GDM1 (cell line): ENCODE results near the gene HOXA6.

Experiments used
- DNase-seq: peaks from one replicate; lab custom pipeline; 2025; lab: John Stamatoyannopoulos, UW

The HOXA6 gene

GRCh38 chr7:27149842-27150567 lies 2.4 kb upstream of the HOXA6 start:
- DNase-seq, result no peak

DNA sequence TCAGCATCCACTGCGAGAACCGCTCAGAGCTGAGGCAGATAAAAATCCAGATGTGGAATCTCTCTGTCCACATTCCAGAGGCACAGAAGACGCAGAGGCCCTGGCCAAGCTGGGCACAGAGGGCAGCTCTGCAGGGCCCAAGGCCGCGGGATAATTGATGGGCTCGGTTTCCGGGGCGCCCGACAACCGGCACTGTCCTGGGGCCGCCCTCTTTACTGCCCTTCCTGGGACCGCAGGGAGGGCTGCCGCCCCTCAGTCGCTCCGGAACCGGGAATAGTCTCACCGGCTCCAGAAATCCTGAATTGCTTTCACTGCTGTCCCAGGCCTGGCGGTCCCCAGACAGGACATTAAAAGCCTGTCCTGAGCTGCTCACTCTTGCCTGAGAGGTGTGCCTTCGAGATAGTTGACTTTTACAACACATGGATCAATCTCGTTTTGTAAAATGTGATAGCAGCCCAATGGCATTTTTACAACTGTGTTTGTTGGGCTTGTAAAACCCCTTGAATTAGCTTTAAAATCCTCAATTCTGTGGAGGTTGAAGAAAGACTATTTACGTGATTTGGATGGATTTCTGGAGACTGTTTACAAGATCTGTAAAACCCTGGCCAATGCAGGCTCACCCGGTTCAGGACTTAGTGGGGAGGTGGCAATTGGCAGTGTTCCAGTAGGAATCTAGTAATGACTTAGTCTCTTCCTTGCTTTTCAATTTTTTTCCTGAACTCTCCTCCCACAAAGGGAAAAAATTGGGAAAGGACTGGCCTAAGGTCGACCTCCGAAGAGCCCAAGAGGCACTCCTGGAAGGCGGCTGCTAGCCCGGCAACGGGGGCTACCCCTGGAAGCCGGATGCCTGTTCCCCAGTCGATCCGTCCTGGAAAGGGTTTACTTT lies 1.4 kb upstream of the HOXA6 start:
- no peak for DNase-seq

DNA sequence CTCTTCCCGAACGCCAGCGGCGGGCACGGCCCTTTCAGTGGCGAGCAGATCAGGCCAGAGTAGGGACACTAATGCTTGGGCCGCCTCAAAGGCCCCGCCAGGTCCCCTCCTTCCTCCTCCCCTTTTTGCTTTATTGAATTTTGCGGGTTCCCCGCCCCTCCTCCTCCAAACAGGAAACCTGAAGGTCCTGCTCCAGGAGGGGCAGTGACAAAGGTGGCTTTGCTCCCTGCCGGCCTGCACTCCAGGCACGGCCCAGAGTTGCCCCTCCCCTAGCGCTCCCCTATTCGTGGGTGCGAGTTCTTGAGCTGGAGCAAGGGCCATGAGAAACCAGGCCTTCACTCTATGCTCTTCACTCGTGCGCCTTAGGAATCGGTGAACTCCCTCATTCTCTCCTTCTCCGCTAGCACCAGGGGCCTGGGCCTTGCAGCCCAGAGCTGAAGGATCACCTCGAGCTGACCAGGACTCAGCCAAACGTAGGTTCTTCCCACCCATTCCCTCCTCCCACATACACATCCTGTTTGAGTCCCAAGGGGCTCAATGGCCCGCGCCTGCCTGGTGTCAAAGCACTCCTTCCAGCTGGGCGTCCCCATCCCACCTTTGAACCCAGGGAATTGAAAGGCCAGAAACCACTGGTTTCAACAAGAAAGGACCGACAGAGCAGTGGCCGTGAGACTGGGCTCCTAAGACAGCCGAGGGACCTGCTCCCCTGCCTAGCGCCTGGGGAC lies 619 bp upstream of the HOXA6 start:
- no peak for DNase-seq

- DNase-seq, result no peak
These were observed 929 bp downstream of the HOXA6 start for GRCh38 chr7:27146491-27147198.

GRCh38 chr7:27145914-27146412 lies 1.6 kb downstream of the HOXA6 start:
- no peak for DNase-seq

- DNase-seq, result no peak
These were observed 2.2 kb downstream of the HOXA6 start for GRCh38 chr7:27145165-27145913.

- DNase-seq, result no peak
These were observed 2.8 kb downstream of the HOXA6 start for GRCh38 chr7:27144781-27145164.

DNA sequence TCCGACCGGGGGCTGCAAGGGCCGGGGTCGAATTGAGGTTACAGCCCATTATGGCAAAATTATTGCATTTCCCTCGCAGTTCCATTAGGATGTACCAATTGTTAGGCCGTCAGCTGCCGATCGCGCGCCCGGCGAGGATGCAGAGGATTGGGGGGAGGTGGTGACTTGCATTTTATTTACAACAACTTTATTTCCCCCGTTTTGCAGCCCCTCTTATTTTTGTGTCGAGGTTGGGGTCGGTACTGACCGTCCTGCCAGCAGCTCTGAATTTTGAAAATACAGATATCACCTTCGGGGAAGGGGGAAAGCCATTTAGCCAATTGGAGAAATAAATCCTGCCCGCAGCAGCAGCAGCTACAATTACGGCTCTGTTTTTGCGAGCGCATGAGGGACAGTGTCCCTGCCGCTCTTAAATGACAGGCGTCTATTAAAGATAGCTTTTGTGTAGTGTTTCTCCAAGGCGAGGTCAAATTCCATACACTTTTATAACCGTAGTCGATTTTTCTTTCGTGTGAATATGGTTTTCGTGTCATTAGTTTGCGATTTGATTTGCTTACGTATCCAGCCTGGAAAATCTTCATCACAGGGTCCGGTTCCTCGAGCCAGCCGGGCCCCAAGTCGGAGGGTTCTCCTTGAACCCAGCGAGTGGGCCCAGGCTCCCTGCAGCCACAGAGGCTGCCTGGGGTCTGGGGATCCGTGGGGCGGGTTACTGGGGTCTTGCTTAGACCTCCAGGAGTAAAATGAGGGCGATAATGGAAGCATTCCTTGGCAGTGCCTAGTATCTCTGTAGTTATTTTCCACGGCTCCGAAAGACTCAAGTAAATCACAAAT lies 3.4 kb downstream of the HOXA6 start:
- no peak for DNase-seq

GRCh38 chr7:27143023-27143949 lies 4.3 kb downstream of the HOXA6 start, which contains the start of gene HOXA5:
Gene HOXA5, minus strand, starts transcription at chr7:27143681. Its CDS starts 74 bp downstream, at chr7:27143607.
- DNase-seq, result no peak

- no peak for DNase-seq
These were observed 5.0 kb downstream of the HOXA6 start for GRCh38 chr7:27142580-27143022.

GRCh38 chr7:27141923-27142579 lies 5.5 kb downstream of the HOXA6 start:
- DNase-seq, result no peak

DNA sequence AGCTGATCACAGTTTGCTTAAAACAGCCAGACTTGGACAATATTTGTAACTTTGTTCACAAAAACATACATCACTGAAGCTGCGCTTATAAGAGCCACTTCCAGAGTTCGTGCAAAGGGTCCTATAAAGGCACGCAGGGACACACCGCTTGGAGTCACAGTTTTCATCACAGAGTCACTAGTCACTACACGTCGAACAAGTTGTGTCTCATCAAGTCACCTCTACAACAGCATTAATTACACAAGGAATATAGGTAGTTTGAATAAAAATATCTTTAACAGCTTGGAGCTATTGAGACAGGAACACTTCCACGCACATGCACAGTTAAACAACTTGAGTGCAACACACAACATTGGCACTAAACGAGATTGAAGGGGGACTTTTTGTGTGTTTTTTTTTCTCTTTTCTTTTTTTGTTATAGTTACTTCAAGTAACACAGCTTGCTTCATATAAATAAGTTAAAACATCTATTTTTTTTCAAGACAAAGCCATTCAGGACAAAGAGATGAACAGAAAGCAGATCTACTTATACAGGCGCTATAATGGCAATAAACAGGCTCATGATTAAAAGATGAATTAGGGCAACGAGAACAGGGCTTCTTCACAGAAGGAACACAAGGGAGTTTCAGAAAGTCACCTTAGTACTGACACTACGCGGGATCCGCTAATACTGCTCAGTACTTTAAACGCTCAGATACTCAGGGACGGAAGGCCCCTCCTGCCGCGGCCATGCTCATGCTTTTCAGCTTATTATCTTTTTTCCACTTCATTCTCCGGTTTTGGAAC lies 6.2 kb downstream of the HOXA6 start:
- DNase-seq, result no peak

DNA sequence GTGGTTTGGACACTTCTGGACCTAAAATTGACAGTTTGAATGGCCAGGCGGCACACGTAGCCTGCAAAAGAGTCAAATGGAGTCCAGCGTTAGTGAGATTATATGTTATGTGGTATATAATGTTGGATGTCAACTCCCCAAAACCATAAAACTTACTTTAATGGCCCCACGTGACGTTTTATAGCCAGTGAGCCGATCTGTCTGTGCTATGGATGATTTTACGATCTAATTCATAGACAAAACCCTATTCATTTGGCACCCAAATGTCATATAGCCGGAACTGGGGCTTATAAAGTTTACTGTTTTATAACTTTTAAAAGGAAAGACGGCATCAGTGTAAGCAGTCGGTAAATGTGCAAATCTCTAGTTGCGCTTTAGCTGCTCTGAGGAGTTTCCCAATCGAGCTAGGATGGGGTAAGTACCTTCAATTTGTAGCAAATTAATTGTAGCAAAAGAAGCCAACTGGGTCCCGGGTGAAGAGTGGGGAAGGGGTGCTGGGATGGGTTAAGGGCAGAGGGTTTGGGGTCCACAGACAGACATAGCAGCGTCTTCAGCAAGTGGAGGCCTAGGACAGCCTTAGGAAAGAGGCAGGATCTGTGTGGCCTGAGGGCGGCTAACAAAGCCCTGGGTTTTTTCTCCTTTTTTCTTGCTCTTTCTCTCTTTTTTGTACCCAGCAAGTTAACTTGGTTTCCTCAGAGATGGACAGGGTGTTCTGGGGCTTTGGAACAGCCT lies 7.3 kb downstream of the HOXA6 start:
- DNase-seq, result no peak

- DNase-seq, result no peak
These were observed 8.0 kb downstream of the HOXA6 start for GRCh38 chr7:27139334-27140125.

DNA sequence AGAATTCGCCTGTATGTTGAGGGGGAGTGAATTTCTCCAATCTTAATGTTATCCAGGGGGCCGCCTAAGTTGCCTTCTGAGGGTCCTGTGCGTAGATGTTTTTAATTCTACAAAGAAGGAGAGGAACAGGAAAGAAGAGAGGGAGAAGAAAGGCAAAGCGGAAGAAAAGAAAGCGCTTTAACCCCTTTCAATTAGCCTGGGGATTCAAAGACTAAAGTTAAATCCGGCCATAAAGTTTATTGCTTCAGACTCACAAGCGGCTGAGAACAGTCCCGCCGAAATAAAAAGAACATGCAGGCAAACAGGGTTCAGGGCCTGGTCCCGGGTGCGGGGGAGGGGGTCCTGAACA lies 8.6 kb downstream of the HOXA6 start:
- DNase-seq, result no peak

DNA sequence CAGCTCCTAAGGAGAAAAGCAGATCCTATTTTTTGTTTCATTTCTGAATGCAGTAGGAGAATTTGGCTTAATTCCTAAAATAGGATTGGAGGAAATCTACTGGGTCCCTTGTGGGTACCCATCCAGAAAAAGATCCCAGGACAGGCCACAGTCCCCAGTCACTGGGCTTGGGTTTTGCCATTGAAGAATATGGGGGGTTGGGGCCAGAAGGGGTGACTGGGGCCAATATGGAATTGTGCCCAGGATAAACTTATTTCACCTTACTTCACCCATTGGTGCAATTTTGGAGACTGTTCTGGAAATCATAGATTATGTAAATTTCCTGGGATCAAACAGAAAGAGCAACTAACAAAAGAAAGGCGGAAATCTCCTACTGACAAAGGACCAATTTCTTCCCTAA lies 9.1 kb downstream of the HOXA6 start:
- no peak for DNase-seq
